EL (cell line): ENCODE results near the gene GPALPP1.
"Not testable (repeated sequence)": the region's sequence is repeated elsewhere in the genome, so short reads cannot be mapped to it uniquely, and the experiment has no call there.

Experiments
- DNase-seq: peaks from one replicate; pipeline ENCODE4 v3.0.0-alpha.2; 2016

The GPALPP1 gene

GRCh38 chr13:45007823-45008222 lies 18.5 kb downstream of the GPALPP1 start:
- no peak for DNase-seq

- DNase-seq = no peak
Observed at GRCh38 chr13:45011198-45011597, 21.9 kb downstream of the GPALPP1 start.

- DNase-seq = peak; percentile 2
Observed at GRCh38 chr13:45015300-45015699, 26.0 kb downstream of the GPALPP1 start.

- DNase-seq = no peak
Observed at GRCh38 chr13:45016792-45017425, 27.6 kb downstream of the GPALPP1 start.

- peak; percentile 20 for DNase-seq
Observed at GRCh38 chr13:45019981-45020380, 30.6 kb downstream of the GPALPP1 start.

- DNase-seq = no peak
Observed at GRCh38 chr13:45021250-45021649, 31.9 kb downstream of the GPALPP1 start.

GRCh38 chr13:45024847-45025246 lies 35.5 kb downstream of the GPALPP1 start:
- no peak for DNase-seq

- DNase-seq = no peak
Observed at GRCh38 chr13:45034342-45034741, 45.0 kb downstream of the GPALPP1 start.

GRCh38 chr13:45036206-45036605 lies 46.9 kb downstream of the GPALPP1 start:
- no peak for DNase-seq

GRCh38 chr13:45040173-45040572 lies 50.8 kb downstream of the GPALPP1 start:
- no peak for DNase-seq

- DNase-seq = peak; percentile 18
Observed at GRCh38 chr13:45040622-45041021, 51.3 kb downstream of the GPALPP1 start.

- no peak for DNase-seq
Observed at GRCh38 chr13:45042539-45042938, 53.2 kb downstream of the GPALPP1 start.

- no peak for DNase-seq
Observed at GRCh38 chr13:45046445-45046844, 57.1 kb downstream of the GPALPP1 start.

GRCh38 chr13:45047394-45048310 lies 58.3 kb downstream of the GPALPP1 start:
- DNase-seq = peak; percentile 83

GRCh38 chr13:45048890-45049407 lies 59.6 kb downstream of the GPALPP1 start:
- no peak for DNase-seq

- no peak for DNase-seq
Observed at GRCh38 chr13:45049478-45049877, 60.1 kb downstream of the GPALPP1 start.

- no peak for DNase-seq
Observed at GRCh38 chr13:45051315-45051714, 62.0 kb downstream of the GPALPP1 start.

- peak; percentile 89 for DNase-seq
Observed at GRCh38 chr13:45055198-45055901, 66.0 kb downstream of the GPALPP1 start.

- DNase-seq = peak; percentile 50
Observed at GRCh38 chr13:45055902-45056648, 66.7 kb downstream of the GPALPP1 start.

GRCh38 chr13:45060062-45060461 lies 70.7 kb downstream of the GPALPP1 start:
- no peak for DNase-seq

GRCh38 chr13:45063261-45063860 lies 74.0 kb downstream of the GPALPP1 start:
- peak; percentile 34 for DNase-seq

GRCh38 chr13:45063889-45064288 lies 74.6 kb downstream of the GPALPP1 start:
- not testable (repeated sequence) for DNase-seq
